Subcutaneous adipose tissue (tissue), 4 donors: Measurements from ENCODE around the gene PIGW. TPM values are rescaled to one million over a fixed set of nuclear protein-coding genes. Genes with fewer than 3 reads are reported as not detected.

Source experiments
- small RNA-seq: library from RNA; depleted of rRNA; stranded (forward); fragments of <200 nt; gene quantifications from one replicate; pipeline ENCODE3, GENCODE V24; 2016
- total RNA-seq, 4 donors: library from RNA; depleted of rRNA; stranded (reverse); fragments of >200 nt; gene quantifications; one replicate each; pipeline ENCODE4 v1.1.0, GENCODE V29; 2016
- TF ChIP-seq, protein P1 (sequence below): fragments of 450-650 bp; IDR thresholded peaks from one replicate; pipeline ENCODE4 v1.5.1; 2016; ENCODE audit warnings: low read depth, mild to moderate bottlenecking, control low read depth, antibody characterized with exemption, moderate library complexity

PIGW gene
- total RNA-seq, 4 donors from 2014 or later, result 1.7 to 10.1 (median 3.3) TPM

DNA sequence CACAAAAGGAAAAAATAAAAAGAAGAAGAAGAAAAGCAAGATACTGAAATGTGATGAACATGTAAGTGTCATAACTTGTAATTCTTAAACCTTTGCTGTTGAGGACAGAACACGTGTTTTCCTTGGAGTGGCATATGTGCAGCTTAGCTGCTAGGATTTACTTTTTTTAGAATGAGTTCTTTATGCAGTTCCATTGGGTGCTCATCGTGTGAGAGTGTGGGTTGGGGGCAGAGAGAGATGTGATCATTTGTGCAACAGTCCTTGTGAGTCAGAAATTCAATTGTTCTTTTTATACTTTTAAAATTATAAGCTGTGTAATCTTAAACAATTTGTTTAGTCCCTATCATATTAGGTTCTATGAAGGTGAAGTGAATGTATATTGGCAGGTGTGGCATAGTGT is 51.4 kb downstream of the PIGW start:
- TF ChIP-seq, protein P1, sequence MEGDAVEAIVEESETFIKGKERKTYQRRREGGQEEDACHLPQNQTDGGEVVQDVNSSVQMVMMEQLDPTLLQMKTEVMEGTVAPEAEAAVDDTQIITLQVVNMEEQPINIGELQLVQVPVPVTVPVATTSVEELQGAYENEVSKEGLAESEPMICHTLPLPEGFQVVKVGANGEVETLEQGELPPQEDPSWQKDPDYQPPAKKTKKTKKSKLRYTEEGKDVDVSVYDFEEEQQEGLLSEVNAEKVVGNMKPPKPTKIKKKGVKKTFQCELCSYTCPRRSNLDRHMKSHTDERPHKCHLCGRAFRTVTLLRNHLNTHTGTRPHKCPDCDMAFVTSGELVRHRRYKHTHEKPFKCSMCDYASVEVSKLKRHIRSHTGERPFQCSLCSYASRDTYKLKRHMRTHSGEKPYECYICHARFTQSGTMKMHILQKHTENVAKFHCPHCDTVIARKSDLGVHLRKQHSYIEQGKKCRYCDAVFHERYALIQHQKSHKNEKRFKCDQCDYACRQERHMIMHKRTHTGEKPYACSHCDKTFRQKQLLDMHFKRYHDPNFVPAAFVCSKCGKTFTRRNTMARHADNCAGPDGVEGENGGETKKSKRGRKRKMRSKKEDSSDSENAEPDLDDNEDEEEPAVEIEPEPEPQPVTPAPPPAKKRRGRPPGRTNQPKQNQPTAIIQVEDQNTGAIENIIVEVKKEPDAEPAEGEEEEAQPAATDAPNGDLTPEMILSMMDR, result no peak

Small RNA genes lying within 50 kb of the gene (small RNA-seq; reads per million reads assigned to genes)
- not detected for gene RNA5SP439

Other genes with a start within 250 kb of the PIGW start
- gene TBC1D3G, start 211.1 kb upstream of the PIGW start, total RNA-seq, result 1 to 10 TPM in 1 of 4 donors, not detected in 3; 3.1 TPM
- gene TBC1D3H, start 146.6 kb upstream of the PIGW start, total RNA-seq, result not detected
- 10 to 100 TPM; 24.5 to 43.7 (median 32.8) TPM for gene ZNHIT3, start 48.3 kb upstream of the PIGW start, total RNA-seq
- gene MYO19, start 119 bp upstream of the PIGW start, total RNA-seq, result 10 to 100 TPM; 33.3 to 76.1 (median 48.1) TPM
- 10 to 100 TPM; 64.1 to 96.5 (median 91.7) TPM for gene GGNBP2, start 9.9 kb downstream of the PIGW start, total RNA-seq
- 10 to 100 TPM in 1 of 4 donors, 1 to 10 TPM in 3; 5.3 to 12.1 (median 7.9) TPM for gene DHRS11, start 56.9 kb downstream of the PIGW start, total RNA-seq
- 1 to 10 TPM; 3.4 to 9.6 (median 5.4) TPM for gene MRM1, start 66.6 kb downstream of the PIGW start, total RNA-seq